Spleen (tissue), 11 donors: ENCODE results near the gene UBR2. TPM values are rescaled to one million over a fixed set of nuclear protein-coding genes. Genes with fewer than 3 reads are reported as not detected.
"Not testable (repeated sequence)": the region's sequence is repeated elsewhere in the genome, so short reads cannot be mapped to it uniquely, and the experiment has no call there.

ENCODE experiments used
- DNase-seq: peaks from one replicate; pipeline ENCODE4 v3.0.0-alpha.2; 2020
- H3K27ac ChIP-seq, 8 donors: fragments of 200-600 bp; sonication (generic) in 7 of 8; 1 replicate in 4 of 8; 2 replicates in 4 of 8; pipeline versions ENCODE4 v1.5.0 to v1.8.0; 2016 to 2021; ENCODE audit warnings: inconsistent platforms in 4 of 8, mild to moderate bottlenecking in 4 of 8, moderate library complexity in 1 of 8
- H3K27me3 ChIP-seq, 7 donors: fragments of 200-600 bp; sonication (generic) in 6 of 7; replicated peaks in 1 of 7; 1 replicate in 4 of 7; 2 replicates in 3 of 7; pipeline versions ENCODE4 v1.5.0 to v1.8.0; 2016 to 2021; ENCODE audit warnings: inconsistent platforms in 3 of 7, mild to moderate bottlenecking in 1 of 7
- H3K36me3 ChIP-seq, 6 donors: fragments of 200-600 bp; sonication (generic) in 5 of 6; 1 replicate in 4 of 6; 2 replicates in 2 of 6; pipeline versions ENCODE4 v1.5.0 to v1.8.0; 2016 to 2021; ENCODE audit warnings: inconsistent platforms in 2 of 6
- H3K4me1 ChIP-seq, 6 donors: fragments of 200-600 bp; sonication (generic) in 5 of 6; 1 replicate in 3 of 6; 2 replicates in 3 of 6; pipeline versions ENCODE4 v1.5.0 to v1.8.0; 2016 to 2021; ENCODE audit warnings: inconsistent platforms in 3 of 6
- H3K4me3 ChIP-seq, 8 donors: fragments of 200-600 bp; sonication (generic) in 7 of 8; 1 replicate in 4 of 8; 2 replicates in 4 of 8; pipeline versions ENCODE4 v1.5.0 to v1.8.0; 2016 to 2021; ENCODE audit warnings: inconsistent platforms in 4 of 8, mild to moderate bottlenecking in 4 of 8, moderate library complexity in 2 of 8
- H3K9me3 ChIP-seq, 8 donors: fragments of 200-600 bp; sonication (generic) in 7 of 8; 1 replicate in 4 of 8; 2 replicates in 4 of 8; pipeline versions ENCODE4 v1.5.0 to v1.8.0; 2016 to 2021; ENCODE audit warnings: inconsistent platforms in 4 of 8
- CTCF ChIP-seq, 11 experiments: fragments of 200-600 bp in 7 of 11; fragments of 450-650 bp in 4 of 11; sonication (generic) in 4 of 11; IDR thresholded peaks in 8 of 11; conservative IDR thresholded peaks in 3 of 11; 1 replicate in 7 of 11; 2 replicates in 4 of 11; pipeline versions ENCODE4 v1.4.0 to v1.8.0; 2016 to 2021; ENCODE audit warnings: antibody characterized with exemption in 11 of 11, inconsistent platforms in 4 of 11, mild to moderate bottlenecking in 1 of 11
- POLR2A ChIP-seq, 3 donors: fragments of 450-650 bp; IDR thresholded peaks; one replicate each; pipeline ENCODE4 v1.5.1; 2017; ENCODE audit warnings: antibody characterized with exemption in 3 of 3, mild to moderate bottlenecking in 1 of 3
- POLR2AphosphoS5 ChIP-seq, 3 donors: sonication (generic); formaldehyde crosslinking; IDR thresholded peaks; one replicate each; pipeline ENCODE4 v1.5.1; 2017; ENCODE audit warnings: antibody characterized with exemption in 3 of 3
- WGBS, 5 donors: extraction: QIAGEN DNeasy Blood & Tissue Kit in 3 of 5; methylation state at CpG; one replicate each; pipeline versions ENCODE4 v1.1.5 to v1.1.7; 2013 to 2018; 5-methylcytosine and 5-hydroxymethylcytosine counted together
- intact Hi-C: fragments of 100-400 bp; cut with DNase I; formaldehyde crosslinking; loops from one replicate; pipeline ENCODE4 v1.15.0; 2023; ENCODE audit warnings: low total_unique reads
- polyA plus RNA-seq, 3 donors: library from polyadenylated mRNA; stranded (reverse); fragments of 200-250 nt; gene quantifications; one replicate each; pipeline ENCODE4 v1.2.1, GENCODE V29; 2013
- total RNA-seq, 7 donors: library from RNA; depleted of rRNA in 3 of 7; stranded (reverse); fragments of >200 nt in 3 of 7; fragmentation: NEBNext Ultra II Directional in 4 of 7; extraction: Animal tissue kit (Norgen Biotek cat#: 25700) in 4 of 7; gene quantifications; one replicate each; pipeline versions ENCODE4 v1.1.0 to v1.2.1, GENCODE V29; 2016 to 2021
- donor health status: healthy with polysubstance abuse.
- donor health status: DM: no; HTN: no; CAD: no; lungs with moderate emphysema.
- donor health status: DM: no; HTN: no; CAD: no.
- donor health status: Bipolar disorder and iron deficiency.
- donor health status: healthy.
- donor health status: DM: no; HTN: no; CAD: no.
- donor health status: DM: yes; HTN: yes; CAD: no.

The UBR2 gene
- total and polyA plus RNA-seq, 10 donors, result 7.4 to 51.8 (median 43.7) TPM

DNA sequence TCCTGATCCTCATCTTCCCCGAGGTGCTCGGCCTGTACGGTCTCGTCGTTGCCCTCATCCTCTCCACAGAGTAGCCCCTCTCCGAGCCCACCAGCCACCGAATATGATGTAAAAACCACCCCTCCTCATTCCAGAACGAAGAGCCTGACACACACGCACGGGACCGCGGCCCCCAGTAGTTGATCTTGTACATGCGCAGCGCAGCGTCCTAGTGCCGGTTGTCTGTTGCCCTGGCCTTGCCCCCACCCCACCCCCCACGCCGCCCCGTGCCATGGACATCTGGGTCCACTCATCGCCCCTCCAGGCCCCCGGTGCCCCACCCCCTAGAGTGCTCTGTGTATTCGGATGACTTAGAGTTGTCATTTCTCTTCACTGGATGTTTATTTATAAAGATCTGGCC, 163.8 kb downstream of the UBR2 start:
- Histone ChIP-seq H3K9me3 (no peaks in the 10 kb centered on the region), H3K4me3 (peak overlapping the region in 5 of 8 donors; percentile 44 to 71 (median 54)), H3K27me3 (no peaks in the 10 kb centered on the region), H3K4me1 (peaks cover 0 to 20% (median 15%) of the 10 kb centered on the region in 6 donors), H3K27ac (peak overlapping the region; percentile 77 to 88 (median 83)), H3K36me3 (no peaks in the 10 kb centered on the region)
- intact Hi-C loops, result loop anchor here (5.0 kb wide), 1 partner anchor 65 kb away; no protein-coding TSS in a partner anchor
- DNase-seq, result no peak
- TF ChIP-seq POLR2A (IDR thresholded peaks at IDR 0.05) (no peak), POLR2AphosphoS5 (IDR thresholded peaks at IDR 0.05) (no peak), CTCF (IDR thresholded peaks at IDR 0.05 in 8 of 11, conservative IDR thresholded peaks at IDR 0.05 in 3 of 11) (no peak)
- WGBS, 5 donors, result 77 to 90% (median 80%) methylated on average over 21 to 22 of the region's 22 CpGs

DNA sequence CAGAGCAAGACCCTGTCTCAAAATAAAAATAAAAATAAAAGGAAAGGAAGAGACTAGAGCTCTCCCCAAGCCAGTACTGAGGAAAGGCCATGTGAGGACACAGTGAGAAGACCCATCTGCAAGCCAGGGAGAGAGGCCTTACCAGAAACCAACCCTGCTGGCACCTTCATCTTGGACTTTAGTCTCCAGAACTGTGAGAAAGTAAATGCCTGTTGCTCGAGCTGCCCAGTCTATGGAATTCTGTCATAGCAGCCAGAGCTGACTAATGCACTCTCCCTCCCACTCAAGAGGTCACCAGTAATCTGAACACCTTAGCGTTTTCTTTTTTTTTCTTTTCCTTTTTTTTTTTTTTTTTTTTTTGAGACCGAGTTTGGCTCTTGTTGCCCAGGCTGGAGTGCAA, 165.9 kb downstream of the UBR2 start:
- TF ChIP-seq CTCF (IDR thresholded peaks at IDR 0.05 in 8 of 11, conservative IDR thresholded peaks at IDR 0.05 in 3 of 11) (no peak), POLR2AphosphoS5 (IDR thresholded peaks at IDR 0.05) (no peak), POLR2A (IDR thresholded peaks at IDR 0.05) (no peak)
- Histone ChIP-seq H3K9me3 (no peaks in the 10 kb centered on the region), H3K27me3 (no peaks in the 10 kb centered on the region), H3K36me3 (no peaks in the 10 kb centered on the region), H3K4me1 (peaks cover 0 to 20% (median 15%) of the 10 kb centered on the region in 6 donors), H3K27ac (no peak overlapping the region), H3K4me3 (no peak overlapping the region)
- no peak for DNase-seq
- 48 to 100% (median 83%) methylated on average over 2 to 3 of the region's 3 CpGs for WGBS, 5 donors
- intact Hi-C loops, result loop anchor here (5.0 kb wide), 1 partner anchor 67 kb away; no protein-coding TSS in a partner anchor

DNA sequence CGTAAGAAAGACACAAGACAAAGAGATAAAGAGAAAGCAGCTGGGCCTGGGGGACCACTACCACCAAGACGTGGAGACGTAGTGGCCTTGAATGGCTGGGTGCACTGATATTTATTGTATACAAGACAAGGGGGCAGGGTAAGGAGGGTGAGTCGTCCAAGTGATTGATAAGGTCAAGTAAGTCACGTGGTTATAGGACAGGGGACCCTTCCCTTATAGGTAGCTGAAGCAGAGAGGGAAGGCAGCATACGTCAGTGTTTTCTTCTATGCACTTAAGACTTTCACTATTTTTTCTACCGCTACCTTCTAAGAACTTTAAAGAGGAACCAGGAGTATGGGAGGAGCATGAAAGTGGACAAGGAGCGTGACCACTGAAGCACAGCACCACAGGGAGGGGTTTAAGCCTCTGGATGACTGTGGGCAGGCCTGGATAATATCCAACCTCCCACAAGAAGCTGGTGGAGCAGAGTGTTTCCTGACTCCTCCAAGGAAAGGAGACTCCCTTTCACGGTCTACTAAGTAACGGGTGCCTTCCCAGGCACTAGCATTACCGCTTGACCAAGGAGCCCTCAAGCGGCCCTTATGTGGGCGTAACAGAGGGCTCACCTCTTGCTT, 170.1 kb downstream of the UBR2 start:
- 66 to 82% (median 75%) methylated on average over 13 of the region's 13 CpGs for WGBS, 5 donors
- H3K36me3 ChIP-seq, H3K4me1 ChIP-seq, intact Hi-C loops, H3K4me3 ChIP-seq, H3K27ac ChIP-seq, H3K27me3 ChIP-seq, DNase-seq, H3K9me3 ChIP-seq: not testable (repeated sequence)

DNA sequence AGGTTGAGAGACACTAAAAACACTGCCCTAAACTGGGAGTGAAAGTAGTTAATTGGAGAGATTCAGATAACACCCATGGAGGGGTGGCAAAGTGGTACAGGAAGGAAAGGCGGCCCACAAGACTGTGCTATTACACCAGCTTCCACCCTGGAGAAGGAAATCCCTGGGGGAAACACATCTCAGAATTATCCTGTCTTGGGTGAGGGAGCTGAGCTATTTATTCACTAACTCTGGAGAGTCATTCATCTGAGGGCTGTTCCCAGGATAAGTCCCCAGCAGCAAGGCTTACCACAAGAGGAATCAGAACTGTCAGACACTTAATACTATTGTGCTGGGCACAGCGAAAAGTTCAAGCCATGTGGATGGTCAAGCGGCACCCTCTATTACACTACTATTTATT, 172.1 kb downstream of the UBR2 start:
- Histone ChIP-seq H3K27ac (no peak overlapping the region), H3K27me3 (no peaks in the 10 kb centered on the region), H3K4me3 (no peak overlapping the region), H3K36me3 (no peaks in the 10 kb centered on the region), H3K9me3 (no peaks in the 10 kb centered on the region), H3K4me1 (no peaks in the 10 kb centered on the region)
- DNase-seq, result no peak
- intact Hi-C loops, result no loop called here
- no peak for TF ChIP-seq CTCF (IDR thresholded peaks at IDR 0.05 in 8 of 11, conservative IDR thresholded peaks at IDR 0.05 in 3 of 11)
- TF ChIP-seq POLR2A (IDR thresholded peaks at IDR 0.05), result no peak
- TF ChIP-seq POLR2AphosphoS5 (IDR thresholded peaks at IDR 0.05), result no peak
- WGBS, 5 donors, result 85 to 96% (median 90%) methylated on average over 3 of the region's 3 CpGs
